Measurements from ENCODE around the gene CLSTN2.

Gene CLSTN2

DNA sequence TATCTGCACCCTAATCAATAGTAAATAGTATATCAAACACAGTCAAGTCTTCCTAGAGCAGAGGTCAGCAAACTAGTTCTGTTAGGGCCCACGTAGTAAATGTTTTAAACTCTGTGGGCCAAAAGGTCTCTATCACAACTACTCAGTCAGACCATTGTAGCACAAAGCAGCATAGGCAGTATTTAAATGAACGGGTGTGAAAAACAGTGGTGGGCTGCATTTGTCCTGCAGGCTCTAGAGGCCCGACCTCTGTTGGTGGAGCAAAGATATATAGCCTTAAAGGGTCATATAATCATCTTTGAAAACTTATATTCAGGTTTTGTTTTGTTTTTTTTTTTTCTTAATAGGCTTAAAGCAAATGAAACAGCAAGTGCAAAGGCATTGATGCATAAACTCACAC, 416.5 kb downstream of the CLSTN2 start:
- no peak for DNase-seq

DNA sequence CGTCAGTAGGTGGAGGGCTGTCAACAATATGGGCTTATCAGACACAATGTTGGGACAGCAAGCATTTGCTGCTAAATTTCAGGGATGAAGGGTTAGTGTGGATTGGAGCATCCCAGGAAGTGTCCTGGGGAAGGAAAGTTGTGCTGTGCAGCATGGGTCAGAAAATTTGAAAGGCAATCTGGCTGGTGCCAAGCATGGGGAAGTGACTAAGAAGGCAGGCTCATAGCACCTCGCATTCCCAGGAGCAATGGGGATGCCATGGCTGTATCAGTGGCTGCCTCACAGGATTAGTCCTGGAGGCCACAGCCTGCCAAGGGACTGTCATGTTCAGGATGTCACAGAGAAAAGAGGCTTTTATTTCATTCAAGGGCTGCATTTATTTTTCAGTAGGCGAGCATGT, 420.5 kb downstream of the CLSTN2 start:
- no peak for DNase-seq

DNA sequence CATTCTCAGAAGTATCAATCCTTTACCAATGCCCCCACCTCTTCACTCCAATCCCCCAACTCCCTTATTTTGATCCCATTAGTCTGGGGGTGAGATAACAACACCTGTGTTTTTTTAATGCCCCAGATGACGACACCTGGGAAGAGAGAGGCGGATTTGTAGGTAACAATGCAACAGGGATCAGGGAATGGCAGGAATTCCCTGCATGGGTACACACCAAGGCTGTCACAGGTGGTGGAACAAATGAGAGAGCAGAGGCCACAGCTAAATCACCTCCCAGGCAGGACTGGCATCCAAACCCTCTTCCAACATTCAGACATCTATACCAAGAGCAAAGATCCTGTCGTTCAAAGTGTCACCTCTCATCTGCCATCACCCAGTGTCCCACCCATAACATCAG, 423.7 kb downstream of the CLSTN2 start:
- DNase-seq, result no peak

DNA sequence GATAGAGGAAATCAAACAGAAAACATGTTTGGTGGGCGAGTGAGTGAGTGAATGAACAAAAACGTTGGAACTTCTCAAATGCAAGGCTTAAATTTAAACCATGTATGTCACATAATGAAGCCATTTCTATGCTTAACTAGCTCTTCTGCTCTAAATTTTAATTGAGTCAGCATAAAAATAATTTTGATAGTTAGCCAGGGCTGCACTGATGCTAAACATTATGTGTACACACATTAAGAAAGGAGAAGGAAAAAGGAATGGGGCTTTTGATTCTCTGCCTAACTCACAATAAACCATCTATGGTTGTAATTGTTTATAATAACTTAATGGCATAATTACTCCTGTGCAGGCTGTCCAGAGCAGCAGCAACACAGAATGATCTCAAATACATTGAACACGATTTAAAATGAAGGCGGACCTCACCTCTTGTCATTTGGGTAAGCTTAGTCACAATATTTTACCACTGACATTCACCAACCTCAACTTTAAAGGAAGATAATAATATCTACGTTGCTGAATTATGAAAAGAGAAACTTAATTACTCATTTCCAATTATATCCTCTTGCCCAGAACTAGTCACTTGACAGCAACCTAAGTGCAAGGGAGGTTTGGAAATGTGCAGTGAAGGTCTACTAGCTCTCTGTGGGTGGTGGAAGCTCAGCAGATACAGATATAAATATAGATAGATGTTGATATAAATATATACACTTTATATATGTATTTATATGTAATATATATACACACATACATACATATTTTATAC, 424.4 kb downstream of the CLSTN2 start:
- DNase-seq, result peak; percentile 90

DNA sequence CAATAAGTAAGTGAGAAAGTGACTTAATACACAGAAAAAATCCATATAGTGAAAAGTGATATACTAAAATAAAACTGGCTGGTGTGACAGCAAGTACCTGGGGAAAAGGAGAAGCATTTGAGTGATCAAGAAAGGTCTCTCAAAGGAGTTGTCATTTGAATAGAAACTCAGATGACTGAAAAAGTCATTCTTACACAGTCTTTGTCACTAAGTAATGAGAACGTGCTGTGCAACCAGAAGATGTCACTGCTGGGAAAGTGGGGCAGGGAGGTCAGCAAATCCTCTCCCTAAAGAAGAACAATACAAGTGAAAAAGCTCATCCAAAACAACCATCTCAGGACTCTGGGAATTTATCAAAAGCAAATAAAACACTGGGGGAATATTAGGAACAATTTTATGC, 425.3 kb downstream of the CLSTN2 start:
- no peak for DNase-seq

DNA sequence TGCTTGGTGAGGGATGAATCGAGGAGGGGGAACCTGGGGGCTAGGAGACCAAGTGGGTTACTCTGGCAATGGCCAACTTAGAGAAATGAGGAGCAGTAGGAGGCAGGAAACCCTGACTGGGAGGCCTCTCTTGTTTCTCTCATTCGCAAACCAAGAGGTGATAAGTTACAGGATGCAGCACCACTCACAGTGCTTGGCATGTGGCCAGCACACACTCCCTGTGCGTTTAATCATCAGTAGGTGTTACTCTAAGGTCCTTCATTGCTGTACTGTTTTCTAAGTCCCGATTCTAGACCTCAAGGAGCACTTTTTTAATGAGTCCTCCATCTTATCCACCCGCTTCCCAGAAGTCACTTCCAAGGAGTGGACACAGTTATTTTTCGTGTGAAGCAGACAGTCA, 428.8 kb downstream of the CLSTN2 start:
- peak; percentile 86 for DNase-seq

DNA sequence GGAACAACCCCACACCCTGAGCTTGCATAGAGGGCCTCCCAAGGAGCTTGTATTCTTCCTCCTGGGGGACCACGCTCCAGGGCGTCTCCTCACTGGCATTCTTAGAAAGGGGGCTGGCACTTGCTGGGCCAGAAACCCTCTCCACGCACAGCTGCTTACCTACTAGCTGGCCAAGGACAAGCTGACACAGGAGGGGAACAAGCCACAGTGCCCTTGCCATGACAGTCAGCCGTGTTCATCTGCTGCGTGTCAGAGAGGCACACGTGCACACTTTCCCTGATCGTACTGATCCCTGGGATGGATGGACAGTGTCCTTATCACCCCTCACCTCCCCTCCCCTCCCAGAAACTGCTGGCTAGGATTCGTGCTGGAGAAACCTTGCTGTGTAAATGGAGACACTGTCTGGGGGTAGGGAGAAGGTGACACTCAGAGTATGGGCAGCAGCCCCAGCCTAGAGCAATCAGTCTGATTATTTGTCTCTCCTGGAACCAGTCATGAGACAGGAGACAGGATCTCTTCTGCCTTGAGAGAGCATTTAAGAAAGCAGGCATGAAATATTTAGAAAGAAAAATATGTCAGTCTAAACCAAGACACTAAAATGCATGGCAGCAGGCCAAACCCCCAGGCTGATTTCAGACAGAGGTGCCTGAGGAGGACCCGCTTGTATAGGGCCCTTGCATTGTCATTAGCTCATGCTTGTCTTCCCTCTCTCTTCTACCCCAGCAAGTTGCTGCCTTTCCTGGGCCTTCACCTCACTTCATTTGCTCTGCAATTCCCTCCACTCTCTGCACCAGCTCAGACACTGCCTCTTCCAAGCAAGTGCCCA, 431.1 kb downstream of the CLSTN2 start:
- DNase-seq, result peak; percentile 19

DNA sequence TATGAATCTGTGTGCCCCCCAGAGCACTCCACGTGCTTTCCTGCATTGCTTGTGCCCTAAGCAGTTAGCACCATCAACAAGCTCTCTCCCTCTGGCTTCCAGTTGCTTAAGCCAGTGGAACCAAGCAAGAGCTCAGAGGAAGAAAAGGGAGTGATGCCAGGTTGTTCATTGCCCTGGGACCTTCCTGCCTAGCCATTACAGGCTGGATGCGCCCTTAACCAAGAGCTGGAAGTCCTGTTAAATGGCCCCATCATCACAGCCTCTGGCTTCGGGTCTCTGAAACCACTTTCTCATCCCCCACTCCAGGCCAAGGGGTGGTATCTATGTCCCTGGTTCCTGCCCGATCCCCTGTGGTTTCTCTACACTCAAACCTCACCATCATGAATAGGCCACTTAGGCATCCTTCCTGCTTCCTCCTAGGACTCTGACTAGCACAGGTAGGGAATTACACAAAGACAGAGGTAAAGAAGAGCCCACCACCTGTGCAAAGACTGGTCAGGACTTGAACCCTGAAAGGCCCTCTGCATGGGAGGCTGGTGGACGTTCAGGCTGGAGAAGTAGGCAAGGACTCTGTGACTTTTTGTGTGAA, 433.3 kb downstream of the CLSTN2 start:
- DNase-seq, result no peak

DNA sequence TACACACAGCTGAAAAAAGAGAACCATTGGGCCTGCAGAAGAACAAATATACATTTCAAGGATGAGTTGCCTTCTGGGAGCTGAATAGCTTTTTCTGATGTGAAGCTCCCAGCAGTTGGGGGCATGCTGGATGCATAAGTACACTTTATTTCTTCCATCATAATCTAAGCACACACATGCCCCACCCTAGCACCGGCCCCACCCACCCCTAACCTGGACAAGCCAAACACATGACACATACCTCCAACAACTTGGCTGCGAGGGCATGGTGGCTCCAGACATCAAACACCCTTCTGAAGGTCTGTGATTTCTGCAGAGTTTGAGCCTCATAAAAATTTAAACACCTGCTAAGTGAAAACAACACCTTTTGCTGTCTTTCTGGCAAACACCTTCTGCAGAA, 435.7 kb downstream of the CLSTN2 start:
- DNase-seq, result no peak

DNA sequence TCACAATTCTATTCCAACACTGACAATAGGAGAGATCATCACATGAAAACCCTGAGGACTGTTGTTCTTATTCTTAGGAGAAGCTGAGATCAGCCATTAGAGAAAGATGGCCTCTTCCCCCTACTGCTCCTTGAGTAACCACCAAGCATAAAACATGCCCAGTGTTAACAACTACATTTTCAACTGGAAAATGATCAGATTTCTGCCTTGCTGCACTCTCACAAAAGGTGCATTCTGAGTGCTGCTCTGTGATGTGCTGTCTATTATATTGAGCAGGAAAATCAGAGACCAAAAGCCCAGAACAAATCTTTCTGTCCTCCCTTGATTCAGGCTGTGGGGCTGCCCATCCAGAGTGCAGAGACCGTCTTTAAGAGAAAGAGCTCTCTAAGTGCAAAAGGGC, 438.2 kb downstream of the CLSTN2 start:
- no peak for DNase-seq

DNA sequence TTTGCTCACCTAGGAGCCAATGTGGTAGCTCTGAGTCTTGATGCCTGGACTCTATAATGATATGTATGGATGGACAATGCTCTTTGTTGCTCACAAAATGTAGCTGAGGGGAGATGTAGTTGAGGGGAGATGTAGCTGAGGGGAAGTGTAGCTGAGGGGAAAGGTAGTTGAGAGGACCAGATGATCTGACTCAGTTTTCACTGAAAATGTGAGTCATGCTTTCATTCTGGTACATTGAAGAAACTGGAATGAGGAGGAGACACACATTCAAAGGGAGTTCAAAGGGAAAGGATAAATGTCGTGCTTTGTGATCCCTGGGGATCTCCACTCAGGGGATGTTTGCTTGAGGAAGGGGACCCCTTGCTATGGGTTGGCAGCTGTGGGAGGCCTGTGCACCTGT, 440.0 kb downstream of the CLSTN2 start:
- no peak for DNase-seq

DNA sequence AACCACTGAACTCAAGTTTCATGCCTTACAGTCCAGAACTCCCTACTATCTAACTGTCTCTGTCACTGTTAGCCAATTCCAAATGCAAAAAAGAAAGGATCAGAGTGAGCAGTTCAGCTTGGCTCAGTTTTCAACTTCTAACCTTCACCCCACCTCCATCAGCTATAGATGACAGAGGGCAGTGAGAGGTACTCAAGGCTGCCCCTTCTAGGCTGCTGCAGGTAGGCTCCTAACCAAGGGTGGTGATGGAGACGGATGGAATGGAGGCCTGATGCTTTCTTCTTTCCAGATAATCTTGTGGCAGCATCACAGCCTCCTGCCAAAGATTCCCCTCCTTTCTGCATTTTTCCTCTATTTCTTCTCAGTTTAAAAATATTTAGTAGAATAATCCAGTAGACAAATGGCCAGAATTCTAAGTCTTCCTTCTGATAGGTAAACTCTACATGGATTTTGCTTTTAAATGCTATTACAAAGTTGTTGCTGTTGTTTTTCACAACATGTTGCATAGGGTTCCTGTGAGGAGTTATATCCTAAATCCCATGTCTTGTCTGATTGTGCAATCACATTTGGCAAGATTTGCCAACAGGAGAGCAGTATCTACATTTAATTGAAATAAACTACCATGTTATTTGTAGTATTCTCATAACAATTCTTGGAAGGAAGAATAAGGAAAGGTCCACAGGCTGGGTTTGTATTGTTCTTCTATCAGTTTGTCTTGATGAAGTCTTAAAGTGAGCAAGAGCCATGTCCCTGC, 441.3 kb downstream of the CLSTN2 start:
- no peak for DNase-seq

DNA sequence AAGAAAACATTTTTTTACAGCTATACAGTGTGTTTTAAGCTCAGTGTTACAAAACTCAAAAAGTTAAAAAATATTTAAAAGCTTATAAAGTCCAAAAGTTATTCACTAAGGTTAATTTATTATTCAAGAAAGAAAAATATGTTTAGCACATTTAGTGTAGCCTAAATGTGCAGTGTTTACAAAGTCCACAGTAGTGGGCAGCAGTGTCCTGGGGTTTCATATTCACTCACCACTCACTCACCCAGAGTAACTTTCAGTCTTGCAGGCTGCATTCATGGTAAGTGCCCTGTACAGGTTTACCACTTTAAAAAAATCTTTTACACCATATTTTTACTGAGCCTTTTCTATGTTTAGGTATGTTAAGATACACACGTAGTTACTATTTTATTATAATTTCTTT, 442.7 kb downstream of the CLSTN2 start:
- no peak for DNase-seq

DNA sequence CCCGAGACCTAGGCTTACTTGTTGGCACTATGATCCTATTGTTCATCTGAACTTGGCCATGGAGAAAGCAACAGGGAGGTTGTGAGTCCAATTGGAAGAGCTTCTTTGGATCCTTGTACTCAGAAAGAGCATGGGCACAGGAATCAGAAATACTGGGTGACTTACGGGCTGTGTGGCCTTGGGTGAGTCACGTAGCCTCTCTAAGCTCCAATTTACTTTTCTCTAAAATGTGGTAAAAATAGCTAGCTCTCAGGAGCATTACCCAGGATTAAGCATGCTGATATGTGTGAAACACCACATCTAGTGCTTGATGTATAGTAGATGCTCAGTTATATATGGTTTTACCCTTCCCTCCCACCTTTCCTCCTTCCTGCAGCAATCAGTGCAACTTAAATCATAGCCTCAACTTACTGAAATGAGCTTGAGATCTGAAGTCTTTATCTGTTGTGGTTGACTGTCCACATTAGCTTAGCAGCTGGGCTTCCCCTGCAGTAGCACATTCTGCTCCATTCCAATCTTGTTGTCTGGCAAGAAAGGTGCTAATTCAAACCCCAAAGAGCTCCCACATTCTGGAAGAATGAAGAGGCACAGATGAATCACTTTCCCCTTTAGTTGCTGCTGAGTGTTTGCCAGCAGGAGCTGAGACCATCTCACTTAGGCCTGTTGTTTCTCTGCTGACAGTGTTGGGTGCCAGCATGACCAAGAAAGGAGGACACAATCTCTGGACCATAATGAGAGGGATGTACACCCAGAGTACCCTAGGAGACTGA, 443.8 kb downstream of the CLSTN2 start:
- no peak for DNase-seq

DNA sequence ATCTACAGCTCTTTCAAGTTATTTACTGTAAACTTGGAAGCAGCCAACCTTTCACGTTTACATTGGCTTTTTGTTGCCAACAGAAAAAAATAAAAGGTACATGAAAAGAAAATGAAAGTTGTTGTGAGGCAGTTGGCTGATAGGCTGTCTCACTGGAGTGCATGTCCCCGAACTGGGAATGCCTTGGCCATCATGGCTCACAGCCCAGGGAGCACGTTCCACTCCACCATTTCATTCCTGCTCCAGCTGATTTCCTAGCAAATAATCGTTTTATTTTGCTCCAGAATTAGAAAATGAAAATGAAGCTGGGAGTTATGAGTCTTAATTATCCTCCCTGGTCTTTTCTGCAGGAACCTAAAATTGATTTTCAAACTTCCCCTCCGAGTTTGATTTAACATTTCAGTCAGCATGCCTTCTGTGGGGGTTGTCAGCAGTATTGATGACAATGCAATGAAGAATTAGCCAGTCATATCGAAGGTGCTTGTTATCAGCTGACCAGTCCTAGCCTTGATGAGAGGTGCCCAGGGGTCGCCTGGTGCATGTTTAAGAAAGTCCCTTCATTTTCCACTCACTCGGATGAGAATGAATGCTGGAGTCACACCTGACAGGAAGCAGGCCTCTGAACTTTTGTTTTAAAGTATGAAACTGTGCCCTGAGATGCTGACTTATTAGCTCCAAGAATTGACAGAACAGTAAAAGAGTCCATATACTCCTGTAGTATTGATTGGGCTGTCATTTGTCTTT, 449.2 kb downstream of the CLSTN2 start:
- DNase-seq, result peak; percentile 57

DNA sequence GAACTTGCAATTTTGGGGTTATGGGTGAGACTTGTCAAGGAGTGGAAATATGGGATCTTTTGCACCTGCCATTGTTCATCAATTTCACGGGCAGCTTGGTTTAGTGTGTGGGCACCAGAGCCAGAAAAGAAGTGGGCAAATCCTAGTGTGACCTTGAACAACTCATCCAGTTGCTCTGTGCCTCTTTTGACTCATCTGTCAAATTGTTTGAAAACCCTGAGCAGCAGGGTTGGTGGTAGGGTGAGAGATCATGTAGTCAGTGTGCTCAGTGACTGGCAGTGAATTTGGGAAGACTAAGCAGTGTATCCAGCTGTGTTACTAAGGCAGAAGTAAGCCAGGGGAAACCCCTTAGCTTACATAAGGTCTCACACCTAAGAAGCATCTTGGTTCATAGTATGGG, 449.9 kb downstream of the CLSTN2 start:
- DNase-seq, result no peak

DNA sequence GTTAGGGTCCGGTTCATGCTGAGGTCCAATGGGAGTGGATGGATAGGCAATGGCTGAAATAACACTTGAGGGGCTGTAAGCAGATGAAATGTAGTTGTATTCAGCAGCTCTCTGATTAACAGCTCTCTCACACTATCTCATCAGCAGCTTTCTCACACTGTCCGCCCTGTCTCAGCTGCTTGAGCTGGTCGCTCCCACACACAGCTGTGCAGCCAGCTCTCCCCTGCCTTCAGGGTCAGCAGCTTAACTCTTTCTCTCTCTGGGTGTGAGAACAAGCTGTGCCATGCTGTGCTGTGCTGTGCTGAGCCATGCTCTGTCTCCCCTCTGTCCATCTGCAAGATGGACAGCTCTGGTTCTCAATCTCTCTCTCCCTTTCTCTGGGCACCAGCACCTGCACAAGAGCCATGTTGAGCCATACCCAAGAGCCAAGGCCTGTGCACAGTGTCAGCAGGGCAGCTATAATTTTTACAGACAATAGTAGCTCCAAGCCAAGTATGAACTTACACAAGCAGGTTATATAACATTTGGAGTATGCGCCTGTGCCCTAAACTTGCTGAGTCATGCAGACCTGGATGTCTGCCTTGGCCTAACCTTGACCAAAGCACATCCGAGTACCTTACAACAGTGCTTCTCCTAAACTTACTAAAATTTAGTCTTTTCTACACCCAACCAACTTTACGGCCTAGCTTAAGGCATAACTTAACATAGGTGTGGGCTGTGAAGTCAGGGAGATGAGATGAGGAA, 451.5 kb downstream of the CLSTN2 start:
- DNase-seq, result no peak

DNA sequence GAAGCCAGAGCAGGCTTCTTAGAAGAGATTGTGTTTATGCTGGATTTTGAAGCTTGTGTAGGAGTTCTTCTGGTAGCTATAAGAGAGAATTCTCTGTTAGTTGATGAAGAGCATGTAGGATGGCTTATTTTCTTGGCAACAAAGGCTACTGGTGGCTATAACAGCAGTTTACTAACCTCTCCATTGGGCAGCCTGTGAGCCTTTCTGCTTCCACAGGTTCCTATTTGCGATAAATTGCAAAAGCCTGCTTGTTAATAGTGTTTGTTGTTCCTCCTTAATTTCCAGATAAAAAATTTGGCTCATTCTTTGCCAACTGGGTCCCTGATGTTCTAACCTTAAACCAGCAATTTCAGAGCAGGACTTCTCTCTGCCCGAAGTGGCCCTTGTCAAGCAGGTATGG, 452.3 kb downstream of the CLSTN2 start:
- no peak for DNase-seq

DNA sequence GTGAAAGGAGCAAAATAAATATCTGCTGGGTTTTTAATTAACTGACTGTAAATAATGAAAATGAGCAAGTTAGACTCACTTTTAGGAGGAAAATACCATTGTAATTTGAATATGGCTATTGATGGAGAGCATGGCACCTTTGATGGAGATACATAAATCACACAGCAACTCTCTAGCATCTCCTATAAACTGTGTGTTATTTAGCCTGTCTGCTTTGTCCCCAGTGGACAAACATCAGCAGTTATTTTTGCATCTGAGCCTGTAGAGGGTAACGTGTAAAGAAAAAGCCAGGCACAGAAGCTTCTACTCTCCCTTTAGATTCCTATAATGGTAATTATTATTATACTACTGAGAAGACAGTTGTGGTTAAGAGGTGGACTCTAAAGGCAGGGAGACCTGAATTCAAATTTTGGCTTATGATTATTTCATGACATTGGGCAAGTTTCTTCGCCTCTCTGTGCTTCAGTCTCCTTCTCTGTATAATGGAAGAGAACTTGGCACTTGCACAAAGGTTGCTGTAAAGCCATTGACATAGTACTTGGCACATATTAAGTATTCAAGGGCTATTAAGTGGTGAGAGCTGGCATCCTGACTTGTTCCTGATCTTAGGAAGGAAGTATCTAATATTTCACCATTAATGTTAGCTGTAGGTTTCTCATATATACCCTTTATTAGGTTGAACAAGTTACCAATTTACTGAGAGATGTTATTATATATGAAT, 453.4 kb downstream of the CLSTN2 start:
- no peak for DNase-seq

DNA sequence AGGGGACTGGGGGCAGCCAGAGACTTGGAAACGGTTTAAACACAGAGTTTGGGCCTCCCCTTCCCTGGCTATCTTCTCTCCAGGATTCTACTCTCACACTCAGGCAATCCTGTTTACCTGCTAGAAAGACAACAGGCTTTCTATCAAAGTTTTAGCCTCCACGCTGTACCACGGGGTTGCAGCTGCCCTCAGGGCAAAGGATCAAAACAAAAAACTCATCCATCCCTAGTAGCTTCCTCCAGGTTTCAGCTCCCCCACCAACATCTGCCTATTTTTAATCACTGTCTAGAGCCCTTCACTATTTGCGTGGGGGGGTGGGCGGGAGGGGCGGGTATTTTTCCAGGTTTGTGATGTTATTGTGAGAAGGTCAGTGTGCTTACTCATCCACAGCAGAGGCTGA, 456.1 kb downstream of the CLSTN2 start:
- peak; percentile 24 for DNase-seq

Measured in COR-L47 (cell line).